ENCODE results near the gene DPP3. TPM values are rescaled to one million over a fixed set of nuclear protein-coding genes. Genes with fewer than 3 reads are reported as not detected.
"Not testable (repeated sequence)": the region's sequence is repeated elsewhere in the genome, so short reads cannot be mapped to it uniquely, and the experiment has no call there.

Gene DPP3
- total RNA-seq, 1 donor from 2014 or later: 32.9 TPM

DNA sequence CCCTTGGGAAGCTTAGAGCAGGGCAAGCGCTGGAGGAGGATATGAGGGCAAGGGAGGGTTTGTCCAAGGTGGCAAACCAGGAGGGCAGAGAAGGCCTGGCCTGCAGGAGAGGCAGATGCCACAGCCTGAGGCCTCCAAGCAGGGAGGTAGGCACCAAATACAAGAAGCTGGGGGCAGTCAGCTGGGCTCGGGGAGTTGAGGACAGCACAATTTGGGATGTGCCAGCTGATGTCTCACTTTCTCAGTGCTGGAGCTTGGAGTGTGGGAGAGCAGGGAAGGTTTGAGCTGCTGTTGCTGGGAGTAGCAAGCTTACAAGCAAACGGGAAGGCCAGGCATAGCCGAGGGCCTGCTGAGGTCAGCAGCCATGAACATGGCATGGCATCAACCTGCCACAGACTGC is 61.7 kb downstream of the DPP3 start:
- H3K36me3 Mint-ChIP-seq (ENCODE audit: unreplicated experiment): peaks cover 19% of the 10 kb centered on the region
- no peaks in the 10 kb centered on the region for H3K9me3 Mint-ChIP-seq (ENCODE audit: unreplicated experiment)
- DNase-seq (ENCODE audit: extremely low spot score, unreplicated experiment): no peak
- TF ChIP-seq CTCF (IDR thresholded peaks at IDR 0.05): no peak
- no peak overlapping the region for H3K4me3 Mint-ChIP-seq (ENCODE audit: unreplicated experiment)
- no peaks in the 10 kb centered on the region for H3K27me3 Mint-ChIP-seq (ENCODE audit: unreplicated experiment)
- peaks cover 15% of the 10 kb centered on the region for H3K4me1 Mint-ChIP-seq (ENCODE audit: unreplicated experiment)
- no peak overlapping the region for H3K27ac Mint-ChIP-seq (ENCODE audit: unreplicated experiment)

- no peak for DNase-seq (ENCODE audit: extremely low spot score, unreplicated experiment)
- H3K9me3 Mint-ChIP-seq (ENCODE audit: unreplicated experiment): no peaks in the 10 kb centered on the region
- H3K36me3 Mint-ChIP-seq (ENCODE audit: unreplicated experiment): peaks cover 17% of the 10 kb centered on the region
- no peaks in the 10 kb centered on the region for H3K27me3 Mint-ChIP-seq (ENCODE audit: unreplicated experiment)
- peaks cover 19% of the 10 kb centered on the region for H3K4me1 Mint-ChIP-seq (ENCODE audit: unreplicated experiment)
- H3K27ac Mint-ChIP-seq (ENCODE audit: unreplicated experiment): no peak overlapping the region
- no peak overlapping the region for H3K4me3 Mint-ChIP-seq (ENCODE audit: unreplicated experiment)
- TF ChIP-seq CTCF (IDR thresholded peaks at IDR 0.05): no peak
These were observed 62.1 kb downstream of the DPP3 start for GRCh38 chr11:66542362-66542761.

GRCh38 chr11:66543263-66544107 is 63.3 kb downstream of the DPP3 start:
- Mint-ChIP-seq H3K36me3 (ENCODE audit: unreplicated experiment) (peaks cover 16% of the 10 kb centered on the region), H3K27me3 (ENCODE audit: unreplicated experiment) (no peaks in the 10 kb centered on the region), H3K4me3 (ENCODE audit: unreplicated experiment) (no peak overlapping the region), H3K9me3 (ENCODE audit: unreplicated experiment) (no peaks in the 10 kb centered on the region), H3K27ac (ENCODE audit: unreplicated experiment) (no peak overlapping the region), H3K4me1 (ENCODE audit: unreplicated experiment) (peaks cover 22% of the 10 kb centered on the region)
- TF ChIP-seq CTCF (IDR thresholded peaks at IDR 0.05): no peak
- no peak for DNase-seq (ENCODE audit: extremely low spot score, unreplicated experiment)

GRCh38 chr11:66544952-66545351 is 64.7 kb downstream of the DPP3 start:
- H3K27ac Mint-ChIP-seq (ENCODE audit: unreplicated experiment): not testable (repeated sequence)
- H3K4me1 Mint-ChIP-seq (ENCODE audit: unreplicated experiment): peaks cover 22% of the 10 kb centered on the region

GRCh38 chr11:66545701-66546367 is 65.6 kb downstream of the DPP3 start, which contains the start of gene ZDHHC24:
TSS of gene ZDHHC24 (minus strand) at chr11:66546048. CDS start at chr11:66546003, 45 bp downstream.
- Mint-ChIP-seq H3K9me3 (ENCODE audit: unreplicated experiment) (no peaks in the 10 kb centered on the region), H3K4me1 (ENCODE audit: unreplicated experiment) (peaks cover 22% of the 10 kb centered on the region), H3K27ac (ENCODE audit: unreplicated experiment) (no peak within 1 kb of the TSS), H3K4me3 (ENCODE audit: unreplicated experiment) (peak within 1 kb of the TSS; percentile 82), H3K36me3 (ENCODE audit: unreplicated experiment) (peaks cover 16% of the 10 kb centered on the region), H3K27me3 (ENCODE audit: unreplicated experiment) (peaks cover 5% of the 10 kb centered on the region)
- no peak for TF ChIP-seq CTCF (IDR thresholded peaks at IDR 0.05)
- DNase-seq (ENCODE audit: extremely low spot score, unreplicated experiment): peak; percentile 98

More at GRCh38 chr11:66544952-66545351, 64.7 kb downstream of the DPP3 start:
- Mint-ChIP-seq H3K4me3 (ENCODE audit: unreplicated experiment) (peak overlapping the region; percentile 82), H3K36me3 (ENCODE audit: unreplicated experiment) (peaks cover 16% of the 10 kb centered on the region)
- not testable (repeated sequence) for H3K9me3 Mint-ChIP-seq (ENCODE audit: unreplicated experiment); DNase-seq (ENCODE audit: extremely low spot score, unreplicated experiment); H3K27me3 Mint-ChIP-seq (ENCODE audit: unreplicated experiment)

All from osteocyte (in vitro differentiated cells).